H1 (cell line): ENCODE results near the gene FBXL15. TPM values are rescaled to one million over a fixed set of nuclear protein-coding genes. Genes with fewer than 3 reads are reported as not detected.
A peak's percentile ranks its signal among the peaks of the same experiment; 100 is the strongest.

Experiments
- CEBPB ChIP-seq: IDR thresholded peaks from 2 replicates; pipeline ENCODE4 v1.6.1; 2012; ENCODE audit warnings: low read depth, low read length
- GTF2F1 ChIP-seq: IDR thresholded peaks from 2 replicates; pipeline ENCODE4 v1.6.1; 2012; ENCODE audit warnings: low read depth, low read length, improper control_type of control experiment, borderline replicate concordance
- JUND ChIP-seq: IDR thresholded peaks from 2 replicates; pipeline ENCODE4 v1.6.1; 2011; ENCODE audit warnings: mild to moderate bottlenecking, improper control_type of control experiment, low read length
- MAFK ChIP-seq: IDR thresholded peaks from 2 replicates; pipeline ENCODE4 v1.6.1; 2012; ENCODE audit warnings: low read depth, mild to moderate bottlenecking, improper control_type of control experiment, low read length
- NRF1 ChIP-seq: IDR thresholded peaks from 2 replicates; pipeline ENCODE4 v1.6.1; 2011; ENCODE audit warnings: mild to moderate bottlenecking, low read depth, low read length, improper control_type of control experiment
- PHF8 ChIP-seq: fragments of 200-600 bp; sonication (generic); conservative IDR thresholded peaks from 2 replicates; pipeline ENCODE4 v1.7.1; 2012; ENCODE audit warnings: low read depth, mild to moderate bottlenecking, inconsistent platforms, low read length, moderate library complexity
- POLR2AphosphoS5 ChIP-seq: IDR thresholded peaks from 2 replicates; pipeline ENCODE4 v1.6.1; 2011; ENCODE audit warnings: low read depth, low read length
- RAD21 ChIP-seq, 2 experiments: IDR thresholded peaks in 1 of 2; conservative IDR thresholded peaks in 1 of 2; 2 replicates each; pipeline ENCODE4 v1.6.1; 2011; ENCODE audit warnings: low read depth in 2 of 2, low read length in 2 of 2, improper control_type of control experiment in 1 of 2, inconsistent platforms in 1 of 2, mild to moderate bottlenecking in 1 of 2, moderate library complexity in 1 of 2
- RXRA ChIP-seq: IDR thresholded peaks from 2 replicates; pipeline ENCODE4 v1.6.1; 2011; ENCODE audit warnings: low read depth, mild to moderate bottlenecking, low read length, moderate library complexity; ENCODE audit not compliant: insufficient read depth
- SAP30 ChIP-seq: fragments of 300-600 bp; sonication (generic); IDR thresholded peaks from 2 replicates; pipeline ENCODE4 v1.7.1; 2012; ENCODE audit warnings: low read length, moderate library complexity, mild to moderate bottlenecking, inconsistent platforms; ENCODE audit not compliant: insufficient read depth, insufficient replicate concordance
- SIN3A ChIP-seq, 2 experiments: IDR thresholded peaks in 1 of 2; conservative IDR thresholded peaks in 1 of 2; 2 replicates each; pipeline ENCODE4 v1.6.1; 2011 to 2012; ENCODE audit warnings: low read length in 2 of 2, improper control_type of control experiment in 1 of 2, low read depth in 1 of 2, mild to moderate bottlenecking in 1 of 2
- SIX5 ChIP-seq: IDR thresholded peaks from 2 replicates; pipeline ENCODE4 v1.6.1; 2011; ENCODE audit warnings: mild to moderate bottlenecking, low read depth, low read length
- SP1 ChIP-seq: IDR thresholded peaks from 2 replicates; pipeline ENCODE4 v1.6.1; 2011; ENCODE audit warnings: low read depth, low read length
- SUZ12 ChIP-seq: fragments of 200-600 bp; sonication (generic); IDR thresholded peaks from 2 replicates; pipeline ENCODE4 v1.6.1; 2012; ENCODE audit warnings: mild to moderate bottlenecking, inconsistent platforms, low read length, moderate library complexity, mixed read lengths
- TAF1 ChIP-seq: IDR thresholded peaks from 2 replicates; pipeline ENCODE4 v1.6.1; 2011; ENCODE audit warnings: mild to moderate bottlenecking, low read depth, low read length
- ZNF274 ChIP-seq: IDR thresholded peaks from 2 replicates; pipeline ENCODE4 v1.7.0; 2012; ENCODE audit warnings: low read length, borderline replicate concordance; ENCODE audit errors: extremely low read depth
- polyA plus RNA-seq, 7 experiments: library from polyadenylated mRNA; depleted of rRNA in 3 of 7; stranded (reverse) in 5 of 7; unstranded in 2 of 7; fragments of >200 nt in 5 of 7; fragments of 200-250 nt in 2 of 7; gene quantifications; 1 replicate in 5 of 7; 2 replicates in 1 of 7; 4 replicates in 1 of 7; pipeline versions ENCODE4 v1.2.1 to v1.2.3, GENCODE V29; 2011 to 2013; ENCODE audit warnings: missing spikeins in 2 of 7, mixed read lengths in 2 of 7
- total RNA-seq: library from RNA; stranded (reverse); fragmentation: NEBNext Ultra II Directional; extraction: Animal tissue kit (Norgen Biotek cat#: 25700); gene quantifications from 2 replicates; pipeline ENCODE4 v1.2.1, GENCODE V29; 2021
- TF ChIP-seq, protein P1 (sequence below), 3 experiments: IDR thresholded peaks; 1 replicate in 2 of 3; 2 replicates in 1 of 3; pipeline versions ENCODE4 v1.5.1 to v1.6.1; 2011; ENCODE audit warnings: low read length in 3 of 3, mild to moderate bottlenecking in 3 of 3, inconsistent platforms in 2 of 3, low read depth in 1 of 3, moderate library complexity in 1 of 3; ENCODE audit not compliant: insufficient read depth in 1 of 3; ENCODE audit errors: control extremely low read depth in 1 of 3
- TF ChIP-seq, protein P2 (sequence below): IDR thresholded peaks from 2 replicates; pipeline ENCODE4 v1.6.1; 2012; ENCODE audit warnings: inconsistent platforms
- TF ChIP-seq, protein P3 (sequence below): IDR thresholded peaks from 2 replicates; pipeline ENCODE4 v1.6.1; 2012; ENCODE audit warnings: inconsistent platforms

Gene FBXL15
- total and polyA plus RNA-seq, 2 of the 8 experiments (the other 6 are each of a cell fraction or from before 2014, with no cell fraction given): 11.3 to 22.6 TPM

DNA sequence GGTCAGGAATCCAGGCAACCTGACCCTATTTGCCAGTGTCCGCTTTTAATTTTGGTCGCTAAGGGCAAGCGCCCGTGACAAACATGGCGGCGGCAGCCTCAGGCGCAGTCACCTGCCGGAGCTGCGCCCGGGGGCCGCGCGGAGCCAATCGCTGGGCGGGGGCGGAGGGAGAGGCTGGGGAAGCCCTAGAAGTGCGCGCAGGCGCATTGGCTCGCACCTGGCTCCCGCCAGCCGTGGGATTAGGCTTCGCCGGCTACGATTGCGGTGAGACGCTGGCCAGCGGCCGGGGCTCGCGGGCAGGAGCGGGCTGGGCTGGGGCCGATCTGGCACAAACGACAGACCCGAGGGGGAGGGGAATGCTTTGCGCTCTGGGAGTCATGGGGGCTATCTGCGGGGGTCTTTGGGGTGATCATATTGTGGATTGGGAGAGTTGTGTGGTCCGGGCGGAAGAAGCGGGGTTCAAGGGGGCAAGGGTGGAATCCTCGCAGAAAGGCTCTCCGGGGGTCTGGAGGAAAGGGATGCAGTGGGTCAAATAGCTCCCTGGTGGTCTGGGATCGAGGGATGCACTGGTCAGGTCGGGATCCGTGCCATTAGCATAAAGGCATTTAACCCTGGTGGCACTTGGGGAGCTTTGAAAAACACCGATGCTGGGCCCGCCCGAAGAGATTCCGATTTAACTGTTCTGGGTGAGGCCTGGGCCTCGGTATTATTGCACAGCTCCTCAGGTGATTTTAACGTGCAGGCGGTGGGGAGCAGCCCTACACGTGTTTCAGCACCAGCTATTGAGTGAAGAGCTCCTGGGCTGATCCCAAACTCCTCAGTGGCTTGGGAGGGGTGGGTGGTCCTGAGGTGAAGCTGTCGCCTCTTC lies 40.8 kb downstream of the FBXL15 start (continued):
- TF ChIP-seq PHF8 (peak; percentile 65), SIN3A (conservative IDR thresholded peaks at IDR 0.05 in 1 of 2, IDR thresholded peaks at IDR 0.05 in 1 of 2; ENCODE audit: low read depth in 1 of 2, low read length in 2 of 2) (peak; percentile 94 to 95), RAD21 (IDR thresholded peaks at IDR 0.05 in 1 of 2, conservative IDR thresholded peaks at IDR 0.05 in 1 of 2; ENCODE audit: low read depth in 2 of 2, low read length in 2 of 2) (no peak), SAP30 (peak; percentile 95), CEBPB (no peak), SIX5 (peak; percentile 66), ZNF274 (no peak), TAF1 (peak; percentile 87), RXRA (no peak), MAFK (no peak), SUZ12 (no peak), NRF1 (peak; percentile 69), POLR2AphosphoS5 (no peak; the same call in 1 of the 2 replicates), SP1 (0 out of 2 replicates have a peak, but pooled peaks have one; percentile 46), JUND (peak; percentile 24; the same call in 1 of the 2 replicates), GTF2F1 (no peak)
- TF ChIP-seq, protein P1, sequence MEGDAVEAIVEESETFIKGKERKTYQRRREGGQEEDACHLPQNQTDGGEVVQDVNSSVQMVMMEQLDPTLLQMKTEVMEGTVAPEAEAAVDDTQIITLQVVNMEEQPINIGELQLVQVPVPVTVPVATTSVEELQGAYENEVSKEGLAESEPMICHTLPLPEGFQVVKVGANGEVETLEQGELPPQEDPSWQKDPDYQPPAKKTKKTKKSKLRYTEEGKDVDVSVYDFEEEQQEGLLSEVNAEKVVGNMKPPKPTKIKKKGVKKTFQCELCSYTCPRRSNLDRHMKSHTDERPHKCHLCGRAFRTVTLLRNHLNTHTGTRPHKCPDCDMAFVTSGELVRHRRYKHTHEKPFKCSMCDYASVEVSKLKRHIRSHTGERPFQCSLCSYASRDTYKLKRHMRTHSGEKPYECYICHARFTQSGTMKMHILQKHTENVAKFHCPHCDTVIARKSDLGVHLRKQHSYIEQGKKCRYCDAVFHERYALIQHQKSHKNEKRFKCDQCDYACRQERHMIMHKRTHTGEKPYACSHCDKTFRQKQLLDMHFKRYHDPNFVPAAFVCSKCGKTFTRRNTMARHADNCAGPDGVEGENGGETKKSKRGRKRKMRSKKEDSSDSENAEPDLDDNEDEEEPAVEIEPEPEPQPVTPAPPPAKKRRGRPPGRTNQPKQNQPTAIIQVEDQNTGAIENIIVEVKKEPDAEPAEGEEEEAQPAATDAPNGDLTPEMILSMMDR (IDR thresholded peaks at IDR 0.05; ENCODE audit: control extremely low read depth in 1 of 3, insufficient read depth in 1 of 3, low read depth in 1 of 3, low read length in 3 of 3): no peak
- TF ChIP-seq, protein P2, sequence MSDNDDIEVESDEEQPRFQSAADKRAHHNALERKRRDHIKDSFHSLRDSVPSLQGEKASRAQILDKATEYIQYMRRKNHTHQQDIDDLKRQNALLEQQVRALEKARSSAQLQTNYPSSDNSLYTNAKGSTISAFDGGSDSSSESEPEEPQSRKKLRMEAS: peak; percentile 91
- TF ChIP-seq, protein P3, sequence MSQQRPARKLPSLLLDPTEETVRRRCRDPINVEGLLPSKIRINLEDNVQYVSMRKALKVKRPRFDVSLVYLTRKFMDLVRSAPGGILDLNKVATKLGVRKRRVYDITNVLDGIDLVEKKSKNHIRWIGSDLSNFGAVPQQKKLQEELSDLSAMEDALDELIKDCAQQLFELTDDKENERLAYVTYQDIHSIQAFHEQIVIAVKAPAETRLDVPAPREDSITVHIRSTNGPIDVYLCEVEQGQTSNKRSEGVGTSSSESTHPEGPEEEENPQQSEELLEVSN: peak; percentile 90
